ENCODE measurements around the gene SVOPL.

Gene SVOPL

DNA sequence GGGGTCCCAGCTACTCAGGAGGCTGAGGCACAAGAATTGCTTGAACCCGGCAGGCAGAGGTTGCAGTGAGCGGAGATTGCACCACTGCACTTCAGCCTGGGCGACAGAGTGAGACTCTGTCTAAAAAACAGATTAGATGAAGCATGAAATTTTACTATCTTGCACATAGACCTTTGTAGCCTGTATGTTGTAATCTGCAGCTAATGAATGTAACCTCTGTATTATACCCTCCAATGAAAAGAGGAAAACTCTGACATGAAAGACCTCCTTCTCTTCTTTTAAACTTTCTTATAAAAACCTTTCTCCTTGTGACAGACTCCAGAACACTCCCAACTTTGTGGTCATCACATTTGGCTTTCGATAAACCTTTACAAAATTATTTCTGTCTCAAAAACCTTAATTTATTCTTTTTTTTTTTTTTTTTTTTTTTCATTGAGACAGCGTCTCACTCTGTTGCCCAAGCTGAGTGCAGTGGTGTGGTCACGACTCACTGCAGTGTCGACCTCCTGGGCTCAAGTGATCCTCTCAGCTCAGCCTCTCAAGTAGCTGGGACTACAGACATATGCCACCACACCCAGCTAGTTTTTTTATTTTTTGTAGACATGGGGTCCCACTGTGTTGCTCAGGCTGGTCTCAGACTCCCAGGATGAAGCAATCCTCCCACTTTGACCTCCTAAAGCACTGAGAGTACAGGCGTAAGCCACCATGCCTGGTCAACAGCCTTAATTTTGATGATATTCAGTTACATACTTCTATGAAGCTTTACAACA, 97.4 kb downstream of the SVOPL start:
- DNase-seq: no peak

- no peak for DNase-seq
These were observed 98.7 kb downstream of the SVOPL start for GRCh38 chr7:138602451-138602850.

GRCh38 chr7:138595454-138595853, 105.7 kb downstream of the SVOPL start:
- DNase-seq: no peak

DNA sequence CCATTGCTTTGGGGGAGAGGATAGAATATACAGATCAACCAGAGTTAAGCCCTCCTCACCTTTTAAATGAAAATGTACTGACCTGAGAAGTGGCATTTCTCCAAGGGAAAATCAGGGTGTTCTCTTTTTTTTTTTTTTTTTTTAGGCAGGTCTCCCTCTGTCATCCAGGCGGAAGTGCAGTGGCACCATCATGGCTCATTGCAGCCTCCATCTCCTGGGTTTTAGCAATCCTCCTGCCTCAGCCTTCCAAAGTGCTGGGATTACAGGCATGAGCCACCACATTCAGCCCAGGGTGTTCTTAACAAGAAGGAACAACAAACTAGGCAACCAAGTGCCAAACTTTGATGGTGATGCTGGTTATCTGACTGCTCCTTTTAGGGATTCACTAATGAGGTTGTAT, 111.0 kb downstream of the SVOPL start:
- DNase-seq: no peak

- DNase-seq: no peak
These were observed 112.2 kb downstream of the SVOPL start for GRCh38 chr7:138588986-138589385.

DNA sequence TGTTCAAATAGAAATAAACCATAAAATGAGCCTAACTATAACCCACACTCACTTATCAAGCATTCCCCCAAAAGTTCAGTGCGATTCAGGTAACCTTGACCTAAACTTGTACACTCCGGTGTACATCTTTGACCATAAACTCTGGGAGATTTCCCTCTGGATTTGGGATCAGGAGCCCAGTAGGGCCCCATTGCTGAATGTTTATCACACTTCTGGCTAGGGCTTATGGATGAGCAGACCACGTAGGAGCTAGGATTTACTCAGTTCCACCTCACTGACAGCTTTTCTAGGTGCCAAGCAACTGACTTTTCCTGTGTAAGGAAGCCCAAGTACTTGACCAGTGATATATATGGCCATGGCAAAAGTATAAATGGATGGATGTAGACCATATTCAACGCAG, 113.7 kb downstream of the SVOPL start:
- DNase-seq: no peak

GRCh38 chr7:138585283-138585993, 115.7 kb downstream of the SVOPL start:
- no peak for DNase-seq

DNA sequence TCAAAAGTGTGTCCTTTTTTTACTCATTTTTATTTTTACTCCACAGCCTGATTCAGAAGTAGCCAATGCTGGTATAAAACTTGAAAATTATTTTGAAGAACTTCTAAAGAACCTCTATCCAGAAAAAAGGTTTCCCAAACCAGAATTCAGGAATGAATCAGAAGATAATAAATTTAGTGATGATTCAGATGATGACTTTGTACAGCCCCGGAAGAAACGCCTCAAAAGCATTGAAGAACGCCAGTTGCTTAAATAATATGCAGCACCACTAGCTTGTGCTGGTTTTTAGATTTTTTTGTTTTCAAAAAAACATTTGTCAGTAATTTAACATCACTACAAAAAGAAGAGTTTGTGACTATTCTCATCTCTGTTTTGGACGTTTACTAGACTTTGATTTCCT, 116.5 kb downstream of the SVOPL start:
- no peak for DNase-seq

- no peak for DNase-seq
These were observed 116.9 kb downstream of the SVOPL start for GRCh38 chr7:138584283-138584682.

GRCh38 chr7:138581065-138581464, 120.1 kb downstream of the SVOPL start:
- no peak for DNase-seq

- no peak for DNase-seq
These were observed 121.5 kb downstream of the SVOPL start for GRCh38 chr7:138579671-138580070.

- DNase-seq: no peak
These were observed 122.0 kb downstream of the SVOPL start for GRCh38 chr7:138579136-138579535.

- no peak for DNase-seq
These were observed 125.2 kb downstream of the SVOPL start for GRCh38 chr7:138575897-138576428.

DNA sequence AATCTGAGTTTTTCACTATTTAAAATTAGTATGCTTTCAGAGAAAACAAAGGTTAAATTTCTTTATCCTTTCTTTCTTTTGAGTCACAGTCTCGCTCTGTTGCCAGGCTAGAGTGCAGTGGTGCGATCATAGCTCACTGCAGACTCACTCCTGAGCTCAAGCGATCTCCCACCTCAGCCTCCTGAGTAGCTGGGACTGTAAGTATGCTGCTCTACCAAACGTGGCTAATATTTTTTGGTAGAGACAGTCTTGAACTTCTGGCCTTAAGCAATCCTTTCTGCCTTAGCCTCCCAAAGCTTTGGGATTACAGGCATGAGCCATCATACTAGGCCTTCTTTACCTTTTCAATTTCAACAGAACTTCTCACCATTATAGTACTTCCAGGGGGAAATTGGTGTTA, 127.4 kb downstream of the SVOPL start:
- no peak for DNase-seq

- no peak for DNase-seq
These were observed 130.4 kb downstream of the SVOPL start for GRCh38 chr7:138570715-138571114.

GRCh38 chr7:138569418-138569817, 131.7 kb downstream of the SVOPL start:
- DNase-seq: no peak

GRCh38 chr7:138568655-138569054, 132.5 kb downstream of the SVOPL start:
- DNase-seq: no peak

DNA sequence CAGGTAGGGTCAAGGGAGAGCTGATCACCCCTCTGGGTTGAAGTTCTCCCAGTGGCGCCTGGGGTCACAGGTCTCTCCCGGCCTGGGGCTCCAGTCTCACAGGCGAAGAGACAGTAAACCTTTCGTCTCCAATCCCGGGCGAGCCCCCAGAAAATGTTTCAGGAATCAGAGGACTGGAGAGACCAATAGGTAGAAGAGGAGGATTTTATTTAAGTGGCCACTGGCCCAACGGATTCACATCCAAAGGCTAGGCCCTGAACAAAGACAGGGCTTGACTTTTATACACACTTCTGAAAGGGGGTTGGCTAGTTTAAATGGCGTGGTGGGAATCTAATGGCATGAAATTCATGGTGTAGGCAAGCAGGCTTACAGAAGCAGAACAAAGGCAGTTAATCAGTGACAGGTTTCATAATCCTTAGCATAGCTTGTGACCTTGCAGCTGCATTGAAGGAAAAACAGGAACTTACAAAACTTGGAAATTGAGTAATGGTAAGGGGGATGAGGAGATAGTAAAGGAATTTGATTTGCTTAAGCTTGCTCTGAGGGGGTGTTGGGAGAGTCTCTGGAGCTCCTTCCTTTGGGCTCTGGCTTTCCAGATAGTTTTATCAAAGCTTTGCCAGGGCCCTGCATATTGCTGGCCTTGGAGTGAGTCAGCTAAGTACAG, 135.6 kb downstream of the SVOPL start:
- DNase-seq: no peak

DNA sequence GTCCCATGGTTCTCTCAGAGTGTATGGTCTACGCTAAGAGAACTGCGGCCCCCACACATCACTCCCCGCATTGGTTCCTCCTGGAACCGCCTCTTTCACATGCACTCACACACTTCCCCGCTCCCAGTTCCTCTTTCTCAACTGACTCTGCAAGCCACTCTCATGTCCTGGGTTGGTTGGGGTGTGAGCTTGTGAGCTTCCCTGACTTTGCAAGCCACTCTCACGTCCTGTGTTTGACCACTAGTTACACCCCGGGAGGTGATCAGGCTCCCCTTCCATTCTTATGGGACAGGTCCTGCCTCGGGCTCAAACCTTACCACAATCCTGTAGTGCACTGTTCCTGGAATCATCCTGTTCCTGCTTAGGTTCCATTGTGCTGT, 136.1 kb downstream of the SVOPL start:
- no peak for DNase-seq

- DNase-seq: no peak
These were observed 136.8 kb downstream of the SVOPL start for GRCh38 chr7:138564365-138564764.

DNA sequence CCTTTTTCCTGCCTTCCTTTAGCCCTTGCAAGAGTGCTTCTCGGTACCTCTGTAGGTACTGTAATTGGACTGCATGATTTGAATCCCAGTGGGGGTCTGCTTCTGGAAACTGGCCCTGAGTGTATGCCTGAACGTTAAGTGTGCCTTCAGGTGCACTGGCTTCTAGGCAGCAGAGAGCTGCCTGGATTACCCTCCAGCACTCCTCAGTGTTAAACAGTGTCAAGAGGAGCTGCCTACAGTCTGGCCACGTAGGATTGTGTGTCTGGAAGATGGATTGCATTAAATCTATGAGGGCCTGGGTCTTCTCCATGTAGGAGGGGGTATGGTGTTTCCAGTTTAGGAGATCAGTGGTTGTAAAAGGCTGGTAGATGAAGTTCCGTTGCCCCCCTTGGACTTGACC, 137.4 kb downstream of the SVOPL start:
- no peak for DNase-seq

DNA sequence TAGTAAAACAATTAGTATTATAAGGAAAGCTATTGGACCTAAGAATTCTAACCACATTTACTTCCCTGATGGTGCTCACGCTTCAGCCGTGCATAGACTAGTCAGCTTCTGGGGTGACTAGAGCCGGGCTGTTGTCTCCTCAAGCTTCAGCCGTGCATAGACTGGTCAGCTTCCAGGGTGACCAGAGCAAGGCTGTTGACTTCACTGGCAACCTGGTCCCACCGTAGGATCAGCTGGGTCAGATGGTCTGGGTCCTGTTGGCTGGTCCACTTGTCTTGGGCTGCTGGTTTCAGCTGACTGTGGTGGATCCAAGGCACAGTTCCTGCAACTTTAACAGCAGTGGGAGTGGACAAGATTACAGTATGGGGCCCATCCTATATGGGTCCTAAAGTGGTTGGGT, 141.7 kb downstream of the SVOPL start:
- DNase-seq: no peak

GRCh38 chr7:138556771-138557484, 144.2 kb downstream of the SVOPL start:
- no peak for DNase-seq

All from activated CD4-positive, alpha-beta T cell treated with anti-CD3 and anti-CD28 coated beads, Interleukin-2, amount 50 U/mL, for 16 hours (primary cell).